ENCODE results near the gene CLDND1.

The CLDND1 gene

DNA sequence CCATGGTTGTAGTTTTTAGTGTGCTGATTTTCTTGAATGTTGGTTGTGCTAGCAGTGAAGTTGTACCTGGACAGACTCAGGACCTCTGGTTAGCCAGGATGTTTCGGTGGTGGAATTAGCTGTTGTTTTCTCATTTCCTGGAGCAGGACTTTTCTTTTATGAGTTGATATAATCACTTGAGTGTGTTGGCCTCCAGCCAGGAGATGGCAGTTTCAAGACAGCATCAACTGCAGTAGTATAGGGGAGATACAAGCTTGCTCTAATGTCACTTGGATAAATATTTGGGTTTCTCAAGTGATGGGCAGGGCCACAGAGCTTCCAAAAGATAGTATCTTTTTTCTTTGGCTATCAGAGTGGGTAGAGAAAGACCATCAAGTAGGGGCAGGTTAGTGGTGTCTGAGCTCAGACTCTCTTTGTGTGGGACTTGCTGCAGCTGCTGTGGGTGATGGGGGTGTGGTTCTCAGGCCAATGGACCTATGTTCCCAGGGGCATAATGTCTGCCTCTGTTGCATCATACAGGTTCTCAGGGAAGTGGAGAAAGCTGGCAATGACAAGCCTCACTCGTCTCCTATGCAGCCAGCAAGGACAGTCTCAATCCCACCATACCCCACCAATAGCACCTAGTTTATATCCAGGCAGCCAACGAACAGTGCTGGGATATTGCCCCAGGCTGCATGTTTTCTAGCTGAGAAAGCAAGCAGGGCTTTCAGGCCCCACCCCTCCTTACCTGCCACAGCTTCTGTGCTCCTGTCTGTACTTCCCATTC lies 39.8 kb downstream of the CLDND1 start:
- TF ChIP-seq, protein P1, sequence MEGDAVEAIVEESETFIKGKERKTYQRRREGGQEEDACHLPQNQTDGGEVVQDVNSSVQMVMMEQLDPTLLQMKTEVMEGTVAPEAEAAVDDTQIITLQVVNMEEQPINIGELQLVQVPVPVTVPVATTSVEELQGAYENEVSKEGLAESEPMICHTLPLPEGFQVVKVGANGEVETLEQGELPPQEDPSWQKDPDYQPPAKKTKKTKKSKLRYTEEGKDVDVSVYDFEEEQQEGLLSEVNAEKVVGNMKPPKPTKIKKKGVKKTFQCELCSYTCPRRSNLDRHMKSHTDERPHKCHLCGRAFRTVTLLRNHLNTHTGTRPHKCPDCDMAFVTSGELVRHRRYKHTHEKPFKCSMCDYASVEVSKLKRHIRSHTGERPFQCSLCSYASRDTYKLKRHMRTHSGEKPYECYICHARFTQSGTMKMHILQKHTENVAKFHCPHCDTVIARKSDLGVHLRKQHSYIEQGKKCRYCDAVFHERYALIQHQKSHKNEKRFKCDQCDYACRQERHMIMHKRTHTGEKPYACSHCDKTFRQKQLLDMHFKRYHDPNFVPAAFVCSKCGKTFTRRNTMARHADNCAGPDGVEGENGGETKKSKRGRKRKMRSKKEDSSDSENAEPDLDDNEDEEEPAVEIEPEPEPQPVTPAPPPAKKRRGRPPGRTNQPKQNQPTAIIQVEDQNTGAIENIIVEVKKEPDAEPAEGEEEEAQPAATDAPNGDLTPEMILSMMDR (IDR thresholded peaks at IDR 0.05; ENCODE audit: low read depth, low read length, missing control alignments), result no peak
- H3K4me3 ChIP-seq (replicated peaks; ENCODE audit: low read depth, low read length), result no peak overlapping the region
- DNase-seq (ENCODE audit: extremely low read depth, low read depth), result no peak
